Hepatocyte (in vitro differentiated cells): ENCODE measurements around the gene CENPE. TPM values are rescaled to one million over a fixed set of nuclear protein-coding genes. Genes with fewer than 3 reads are reported as not detected.

Experiments
- DNase-seq: peaks from one replicate; pipeline ENCODE4 v3.0.0-alpha.2; 2016; ENCODE audit warnings: low spot score
- H2AFZ ChIP-seq: fragments of 200-600 bp; sonication (generic); 2 replicates; pipeline ENCODE4 v1.6.0; 2016; ENCODE audit warnings: antibody characterized with exemption, mild to moderate bottlenecking
- H3K27ac ChIP-seq: fragments of 200-600 bp; sonication (generic); 2 replicates; pipeline ENCODE4 v1.5.1; 2016; ENCODE audit warnings: mild to moderate bottlenecking
- H3K27me3 ChIP-seq: fragments of 200-600 bp; sonication (generic); 2 replicates; pipeline ENCODE4 v1.6.1; 2016
- H3K36me3 ChIP-seq: fragments of 200-600 bp; sonication (generic); replicated peaks from 2 replicates; pipeline ENCODE4 v1.5.1; 2016; ENCODE audit warnings: low read depth; ENCODE audit not compliant: insufficient read depth
- H3K4me1 ChIP-seq: fragments of 200-600 bp; sonication (generic); 2 replicates; pipeline ENCODE4 v1.5.1; 2016; ENCODE audit warnings: mild to moderate bottlenecking, moderate library complexity; ENCODE audit not compliant: insufficient read depth
- H3K4me2 ChIP-seq: fragments of 200-600 bp; sonication (generic); 2 replicates; pipeline ENCODE4 v1.6.0; 2016
- H3K4me3 ChIP-seq: fragments of 200-600 bp; sonication (generic); 2 replicates; pipeline ENCODE4 v1.5.1; 2016; ENCODE audit warnings: mild to moderate bottlenecking
- H3K79me2 ChIP-seq: fragments of 200-600 bp; sonication (generic); 2 replicates; pipeline ENCODE4 v1.6.0; 2017; ENCODE audit warnings: mild to moderate bottlenecking
- H3K9me2 ChIP-seq: fragments of 200-600 bp; sonication (generic); replicated peaks from 2 replicates; pipeline ENCODE4 v1.6.0; 2017; ENCODE audit warnings: mild to moderate bottlenecking; ENCODE audit not compliant: insufficient read depth
- H3K9me3 ChIP-seq: fragments of 200-600 bp; sonication (generic); 2 replicates; pipeline ENCODE4 v1.5.1; 2016; ENCODE audit warnings: low read depth, mild to moderate bottlenecking
- H4K20me1 ChIP-seq: fragments of 200-600 bp; sonication (generic); 2 replicates; pipeline ENCODE4 v1.6.0; 2016; ENCODE audit warnings: mild to moderate bottlenecking; ENCODE audit not compliant: insufficient read depth, poor library complexity, severe bottlenecking
- EZH2 ChIP-seq: fragments of 200-600 bp; sonication (generic); IDR thresholded peaks from 2 replicates; pipeline ENCODE4 v1.6.1; 2016; ENCODE audit warnings: antibody characterized with exemption, mild to moderate bottlenecking, borderline replicate concordance
- EZH2phosphoT487 ChIP-seq: fragments of 200-600 bp; sonication (generic); IDR thresholded peaks from one replicate; pipeline ENCODE4 v1.6.1; 2018; ENCODE audit warnings: antibody characterized with exemption, mild to moderate bottlenecking, low read depth, moderate library complexity; ENCODE audit not compliant: unreplicated experiment, severe bottlenecking
- WGBS: methylation state at CpG from one replicate; pipeline ENCODE4 v1.1.6; 2016; ENCODE audit warnings: low lambda C conversion rate; ENCODE audit errors: missing lambda C conversion rate; 5-methylcytosine and 5-hydroxymethylcytosine counted together
- polyA plus RNA-seq: library from polyadenylated mRNA; unstranded; fragments of >200 nt; fragmentation: Nextera tagmentation; extraction: Ambion mirVana; gene quantifications from 2 replicates; pipeline ENCODE4 v1.2.1, GENCODE V29; 2016
- total RNA-seq: library from RNA; depleted of rRNA; stranded (reverse); fragments of >200 nt; gene quantifications from 2 replicates; pipeline ENCODE4 v1.2.3, GENCODE V29; 2014
- TF ChIP-seq, protein P1 (sequence below): fragments of 200-600 bp; sonication (generic); IDR thresholded peaks from 2 replicates; pipeline ENCODE4 v1.5.1; 2016; ENCODE audit warnings: antibody characterized with exemption, mild to moderate bottlenecking; ENCODE audit not compliant: poor library complexity

CENPE gene
- total and polyA plus RNA-seq, 2 experiments from 2014 or later = 1.2 to 6.3 TPM

GRCh38 chr4:103105558-103106356 is 92.4 kb downstream of the CENPE start:
- Histone ChIP-seq H3K27me3 (no peaks in the 10 kb centered on the region), H3K4me1 (no peaks in the 10 kb centered on the region), H3K36me3 (no peaks in the 10 kb centered on the region), H3K9me2 (no peaks in the 10 kb centered on the region), H3K4me2 (no peak overlapping the region), H2AFZ (no peak overlapping the region), H3K79me2 (no peaks in the 10 kb centered on the region), H3K27ac (no peak overlapping the region), H4K20me1 (no peaks in the 10 kb centered on the region), H3K9me3 (no peaks in the 10 kb centered on the region), H3K4me3 (no peak overlapping the region)
- TF ChIP-seq, protein P1, sequence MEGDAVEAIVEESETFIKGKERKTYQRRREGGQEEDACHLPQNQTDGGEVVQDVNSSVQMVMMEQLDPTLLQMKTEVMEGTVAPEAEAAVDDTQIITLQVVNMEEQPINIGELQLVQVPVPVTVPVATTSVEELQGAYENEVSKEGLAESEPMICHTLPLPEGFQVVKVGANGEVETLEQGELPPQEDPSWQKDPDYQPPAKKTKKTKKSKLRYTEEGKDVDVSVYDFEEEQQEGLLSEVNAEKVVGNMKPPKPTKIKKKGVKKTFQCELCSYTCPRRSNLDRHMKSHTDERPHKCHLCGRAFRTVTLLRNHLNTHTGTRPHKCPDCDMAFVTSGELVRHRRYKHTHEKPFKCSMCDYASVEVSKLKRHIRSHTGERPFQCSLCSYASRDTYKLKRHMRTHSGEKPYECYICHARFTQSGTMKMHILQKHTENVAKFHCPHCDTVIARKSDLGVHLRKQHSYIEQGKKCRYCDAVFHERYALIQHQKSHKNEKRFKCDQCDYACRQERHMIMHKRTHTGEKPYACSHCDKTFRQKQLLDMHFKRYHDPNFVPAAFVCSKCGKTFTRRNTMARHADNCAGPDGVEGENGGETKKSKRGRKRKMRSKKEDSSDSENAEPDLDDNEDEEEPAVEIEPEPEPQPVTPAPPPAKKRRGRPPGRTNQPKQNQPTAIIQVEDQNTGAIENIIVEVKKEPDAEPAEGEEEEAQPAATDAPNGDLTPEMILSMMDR = no peak
- TF ChIP-seq EZH2phosphoT487 (no peak), EZH2 (no peak)
- no peak for DNase-seq
- 97% methylated on average over 2 of the region's 2 CpGs for WGBS

- H2AFZ ChIP-seq = no peak overlapping the region
- no peak for DNase-seq
- H3K27me3 ChIP-seq = no peaks in the 10 kb centered on the region
- H3K9me3 ChIP-seq = no peaks in the 10 kb centered on the region
- WGBS = 89% methylated on average over 3 of the region's 3 CpGs
- no peak overlapping the region for H3K4me3 ChIP-seq
- H3K4me2 ChIP-seq = no peak overlapping the region
- no peaks in the 10 kb centered on the region for H3K9me2 ChIP-seq
- H3K79me2 ChIP-seq = no peaks in the 10 kb centered on the region
- no peak overlapping the region for H3K27ac ChIP-seq
- H3K36me3 ChIP-seq = no peaks in the 10 kb centered on the region
- H4K20me1 ChIP-seq = no peaks in the 10 kb centered on the region
- no peaks in the 10 kb centered on the region for H3K4me1 ChIP-seq
- TF ChIP-seq EZH2phosphoT487 (no peak), EZH2 (no peak)
- TF ChIP-seq, protein P1 = no peak
Measured at GRCh38 chr4:103104886-103105285, 93.3 kb downstream of the CENPE start.

- no peak overlapping the region for H2AFZ ChIP-seq
- H3K27me3 ChIP-seq = no peaks in the 10 kb centered on the region
- DNase-seq = no peak
- no peak overlapping the region for H3K4me3 ChIP-seq
- H3K9me3 ChIP-seq = no peaks in the 10 kb centered on the region
- no peaks in the 10 kb centered on the region for H3K9me2 ChIP-seq
- 40% methylated on average over 5 of the region's 5 CpGs for WGBS
- no peak overlapping the region for H3K27ac ChIP-seq
- no peak overlapping the region for H3K4me2 ChIP-seq
- peaks cover 15% of the 10 kb centered on the region for H3K4me1 ChIP-seq
- TF ChIP-seq, protein P1 = no peak
- TF ChIP-seq EZH2phosphoT487 (no peak), EZH2 (no peak)
- no peaks in the 10 kb centered on the region for H4K20me1 ChIP-seq
- H3K79me2 ChIP-seq = peaks cover 30% of the 10 kb centered on the region
- H3K36me3 ChIP-seq = no peaks in the 10 kb centered on the region
Measured at GRCh38 chr4:103100691-103101090, 97.5 kb downstream of the CENPE start.
